Colonic mucosa (tissue), 4 donors: ENCODE measurements around the gene DCLK1. TPM values are rescaled to one million over a fixed set of nuclear protein-coding genes. Genes with fewer than 3 reads are reported as not detected.

Source experiments
- DNase-seq: peaks from one replicate; pipeline ENCODE4 v3.0.0-alpha.2; 2020
- H3K27ac ChIP-seq: fragments of 200-600 bp; one replicate; pipeline ENCODE4 v1.8.0; 2021
- H3K27me3 ChIP-seq: fragments of 200-600 bp; one replicate; pipeline ENCODE4 v1.8.0; 2021
- H3K36me3 ChIP-seq: fragments of 200-600 bp; one replicate; pipeline ENCODE4 v1.8.0; 2021
- H3K4me1 ChIP-seq: fragments of 200-600 bp; one replicate; pipeline ENCODE4 v1.8.0; 2021; ENCODE audit warnings: mild to moderate bottlenecking
- H3K4me3 ChIP-seq: fragments of 200-600 bp; one replicate; pipeline ENCODE4 v1.8.0; 2021
- H3K9ac ChIP-seq, 2 donors: one replicate each; pipeline ENCODE4 v1.7.0; 2013; ENCODE audit warnings: control low read depth in 2 of 2, low read depth in 2 of 2, low read length in 2 of 2
- H3K9me3 ChIP-seq: fragments of 200-600 bp; one replicate; pipeline ENCODE4 v1.8.0; 2021
- intact Hi-C: fragments of 100-400 bp; cut with DNase I; formaldehyde crosslinking; loops from one replicate; pipeline ENCODE4 v1.14.1; 2022
- total RNA-seq, 2 donors: library from RNA; stranded (reverse); fragmentation: NEBNext Ultra II Directional in 1 of 2; extraction: Animal tissue kit (Norgen Biotek cat#: 25700) in 1 of 2; gene quantifications; one replicate each; pipeline ENCODE4 v1.2.1, GENCODE V29; 2021
- TF ChIP-seq, protein P1 (sequence below): fragments of 200-600 bp; IDR thresholded peaks from one replicate; pipeline ENCODE4 v1.8.0; 2022; ENCODE audit warnings: antibody characterized with exemption, mild to moderate bottlenecking
- donor health status: healthy.
- donor health status: DM: no; HTN: no; CAD: no.
- donor health status: DM: no; HTN: no; CAD: no.

Gene DCLK1
- total RNA-seq, 2 donors from 2014 or later, result 1.5 to 5.0 TPM

GRCh38 chr13:35953537-35954206 lies 177.5 kb downstream of the DCLK1 start:
- TF ChIP-seq, protein P1, sequence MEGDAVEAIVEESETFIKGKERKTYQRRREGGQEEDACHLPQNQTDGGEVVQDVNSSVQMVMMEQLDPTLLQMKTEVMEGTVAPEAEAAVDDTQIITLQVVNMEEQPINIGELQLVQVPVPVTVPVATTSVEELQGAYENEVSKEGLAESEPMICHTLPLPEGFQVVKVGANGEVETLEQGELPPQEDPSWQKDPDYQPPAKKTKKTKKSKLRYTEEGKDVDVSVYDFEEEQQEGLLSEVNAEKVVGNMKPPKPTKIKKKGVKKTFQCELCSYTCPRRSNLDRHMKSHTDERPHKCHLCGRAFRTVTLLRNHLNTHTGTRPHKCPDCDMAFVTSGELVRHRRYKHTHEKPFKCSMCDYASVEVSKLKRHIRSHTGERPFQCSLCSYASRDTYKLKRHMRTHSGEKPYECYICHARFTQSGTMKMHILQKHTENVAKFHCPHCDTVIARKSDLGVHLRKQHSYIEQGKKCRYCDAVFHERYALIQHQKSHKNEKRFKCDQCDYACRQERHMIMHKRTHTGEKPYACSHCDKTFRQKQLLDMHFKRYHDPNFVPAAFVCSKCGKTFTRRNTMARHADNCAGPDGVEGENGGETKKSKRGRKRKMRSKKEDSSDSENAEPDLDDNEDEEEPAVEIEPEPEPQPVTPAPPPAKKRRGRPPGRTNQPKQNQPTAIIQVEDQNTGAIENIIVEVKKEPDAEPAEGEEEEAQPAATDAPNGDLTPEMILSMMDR, result no peak
- H3K9ac ChIP-seq, result no peak overlapping the region
- H3K27me3 ChIP-seq, result no peaks in the 10 kb centered on the region
- no peak overlapping the region for H3K27ac ChIP-seq
- H3K4me1 ChIP-seq, result no peaks in the 10 kb centered on the region
- no peaks in the 10 kb centered on the region for H3K36me3 ChIP-seq
- peak; percentile 58 for DNase-seq
- no peak overlapping the region for H3K4me3 ChIP-seq
- intact Hi-C loops, result no loop called here
- H3K9me3 ChIP-seq, result no peaks in the 10 kb centered on the region

DNA sequence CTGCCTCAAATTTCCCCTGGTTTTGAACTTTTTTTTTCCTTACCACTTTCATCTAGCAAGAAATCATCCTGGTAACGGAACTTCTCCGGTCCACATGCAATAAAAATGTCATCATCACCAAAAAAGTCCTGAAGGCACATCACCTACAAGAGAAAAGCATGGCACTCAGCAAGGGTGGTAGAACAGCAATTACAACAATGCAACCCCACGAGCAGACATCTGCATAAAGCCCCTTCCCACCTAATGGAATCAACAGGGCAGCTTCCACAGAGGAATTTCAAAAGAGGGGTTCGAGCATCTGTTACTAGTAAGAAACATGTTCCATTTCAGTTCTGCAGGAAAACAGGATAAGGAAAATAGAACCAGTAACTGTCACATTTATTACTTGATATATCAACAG lies 183.9 kb downstream of the DCLK1 start:
- H3K4me1 ChIP-seq, result no peaks in the 10 kb centered on the region
- H3K36me3 ChIP-seq, result no peaks in the 10 kb centered on the region
- intact Hi-C loops, result no loop called here
- H3K9ac ChIP-seq, result no peak overlapping the region
- H3K9me3 ChIP-seq, result no peaks in the 10 kb centered on the region
- no peak overlapping the region for H3K4me3 ChIP-seq
- DNase-seq, result no peak
- TF ChIP-seq, protein P1, result no peak
- H3K27ac ChIP-seq, result no peak overlapping the region
- no peaks in the 10 kb centered on the region for H3K27me3 ChIP-seq

GRCh38 chr13:35945368-35945767 lies 185.8 kb downstream of the DCLK1 start:
- H3K27me3 ChIP-seq, result no peaks in the 10 kb centered on the region
- H3K4me1 ChIP-seq, result no peaks in the 10 kb centered on the region
- H3K9me3 ChIP-seq, result no peaks in the 10 kb centered on the region
- no peaks in the 10 kb centered on the region for H3K36me3 ChIP-seq
- H3K9ac ChIP-seq, result no peak overlapping the region
- H3K4me3 ChIP-seq, result no peak overlapping the region
- intact Hi-C loops, result no loop called here
- no peak for DNase-seq
- no peak overlapping the region for H3K27ac ChIP-seq
- TF ChIP-seq, protein P1, result no peak

GRCh38 chr13:35941374-35941773 lies 189.8 kb downstream of the DCLK1 start:
- TF ChIP-seq, protein P1, result no peak
- no peaks in the 10 kb centered on the region for H3K27me3 ChIP-seq
- no peaks in the 10 kb centered on the region for H3K4me1 ChIP-seq
- H3K9ac ChIP-seq, result no peak overlapping the region
- DNase-seq, result no peak
- no peaks in the 10 kb centered on the region for H3K9me3 ChIP-seq
- no peak overlapping the region for H3K27ac ChIP-seq
- no peak overlapping the region for H3K4me3 ChIP-seq
- intact Hi-C loops, result no loop called here
- no peaks in the 10 kb centered on the region for H3K36me3 ChIP-seq

- H3K9me3 ChIP-seq, result no peaks in the 10 kb centered on the region
- H3K27me3 ChIP-seq, result no peaks in the 10 kb centered on the region
- H3K27ac ChIP-seq, result no peak overlapping the region
- DNase-seq, result no peak
- H3K4me3 ChIP-seq, result no peak overlapping the region
- no peaks in the 10 kb centered on the region for H3K4me1 ChIP-seq
- TF ChIP-seq, protein P1, result no peak
- intact Hi-C loops, result no loop called here
- no peaks in the 10 kb centered on the region for H3K36me3 ChIP-seq
- H3K9ac ChIP-seq, result no peak overlapping the region
Observed at GRCh38 chr13:35940734-35941133, 190.4 kb downstream of the DCLK1 start.
